ENCODE data around the gene ACSS1.

- TF ChIP-seq EZH2 (IDR thresholded peaks at IDR 0.05; ENCODE audit: low read depth, unreplicated experiment) (no peak), EZH2phosphoT487 (IDR thresholded peaks at IDR 0.05; ENCODE audit: unreplicated experiment) (no peak), POLR2AphosphoS5 (IDR thresholded peaks at IDR 0.05; ENCODE audit: low read depth) (no peak), STAT1 (IDR thresholded peaks at IDR 0.05; ENCODE audit: unreplicated experiment) (no peak), CREB1 (CRISPR knock-in tag; IDR thresholded peaks at IDR 0.05; ENCODE audit: low read depth) (no peak)
- TF ChIP-seq, protein P1, sequence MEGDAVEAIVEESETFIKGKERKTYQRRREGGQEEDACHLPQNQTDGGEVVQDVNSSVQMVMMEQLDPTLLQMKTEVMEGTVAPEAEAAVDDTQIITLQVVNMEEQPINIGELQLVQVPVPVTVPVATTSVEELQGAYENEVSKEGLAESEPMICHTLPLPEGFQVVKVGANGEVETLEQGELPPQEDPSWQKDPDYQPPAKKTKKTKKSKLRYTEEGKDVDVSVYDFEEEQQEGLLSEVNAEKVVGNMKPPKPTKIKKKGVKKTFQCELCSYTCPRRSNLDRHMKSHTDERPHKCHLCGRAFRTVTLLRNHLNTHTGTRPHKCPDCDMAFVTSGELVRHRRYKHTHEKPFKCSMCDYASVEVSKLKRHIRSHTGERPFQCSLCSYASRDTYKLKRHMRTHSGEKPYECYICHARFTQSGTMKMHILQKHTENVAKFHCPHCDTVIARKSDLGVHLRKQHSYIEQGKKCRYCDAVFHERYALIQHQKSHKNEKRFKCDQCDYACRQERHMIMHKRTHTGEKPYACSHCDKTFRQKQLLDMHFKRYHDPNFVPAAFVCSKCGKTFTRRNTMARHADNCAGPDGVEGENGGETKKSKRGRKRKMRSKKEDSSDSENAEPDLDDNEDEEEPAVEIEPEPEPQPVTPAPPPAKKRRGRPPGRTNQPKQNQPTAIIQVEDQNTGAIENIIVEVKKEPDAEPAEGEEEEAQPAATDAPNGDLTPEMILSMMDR (conservative IDR thresholded peaks at IDR 0.05; ENCODE audit: low read depth in 2 of 2): no peak
- TF ChIP-seq, protein P2, sequence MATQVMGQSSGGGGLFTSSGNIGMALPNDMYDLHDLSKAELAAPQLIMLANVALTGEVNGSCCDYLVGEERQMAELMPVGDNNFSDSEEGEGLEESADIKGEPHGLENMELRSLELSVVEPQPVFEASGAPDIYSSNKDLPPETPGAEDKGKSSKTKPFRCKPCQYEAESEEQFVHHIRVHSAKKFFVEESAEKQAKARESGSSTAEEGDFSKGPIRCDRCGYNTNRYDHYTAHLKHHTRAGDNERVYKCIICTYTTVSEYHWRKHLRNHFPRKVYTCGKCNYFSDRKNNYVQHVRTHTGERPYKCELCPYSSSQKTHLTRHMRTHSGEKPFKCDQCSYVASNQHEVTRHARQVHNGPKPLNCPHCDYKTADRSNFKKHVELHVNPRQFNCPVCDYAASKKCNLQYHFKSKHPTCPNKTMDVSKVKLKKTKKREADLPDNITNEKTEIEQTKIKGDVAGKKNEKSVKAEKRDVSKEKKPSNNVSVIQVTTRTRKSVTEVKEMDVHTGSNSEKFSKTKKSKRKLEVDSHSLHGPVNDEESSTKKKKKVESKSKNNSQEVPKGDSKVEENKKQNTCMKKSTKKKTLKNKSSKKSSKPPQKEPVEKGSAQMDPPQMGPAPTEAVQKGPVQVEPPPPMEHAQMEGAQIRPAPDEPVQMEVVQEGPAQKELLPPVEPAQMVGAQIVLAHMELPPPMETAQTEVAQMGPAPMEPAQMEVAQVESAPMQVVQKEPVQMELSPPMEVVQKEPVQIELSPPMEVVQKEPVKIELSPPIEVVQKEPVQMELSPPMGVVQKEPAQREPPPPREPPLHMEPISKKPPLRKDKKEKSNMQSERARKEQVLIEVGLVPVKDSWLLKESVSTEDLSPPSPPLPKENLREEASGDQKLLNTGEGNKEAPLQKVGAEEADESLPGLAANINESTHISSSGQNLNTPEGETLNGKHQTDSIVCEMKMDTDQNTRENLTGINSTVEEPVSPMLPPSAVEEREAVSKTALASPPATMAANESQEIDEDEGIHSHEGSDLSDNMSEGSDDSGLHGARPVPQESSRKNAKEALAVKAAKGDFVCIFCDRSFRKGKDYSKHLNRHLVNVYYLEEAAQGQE (IDR thresholded peaks at IDR 0.05; ENCODE audit: unreplicated experiment): no peak
Measured at GRCh38 chr20:24966317-24967012, 91.5 kb downstream of the ACSS1 start.
